DND-41 (cell line): ENCODE data around the gene AMZ2.
"Not testable (repeated sequence)": the region's sequence is repeated elsewhere in the genome, so short reads cannot be mapped to it uniquely, and the experiment has no call there.

Experiments
- ATAC-seq: fragments of 200-7000 bp; cut with Tn5 transposase; 3 replicates; pipeline ENCODE4 v1.9.1; 2021; ENCODE audit warnings: low read depth; ENCODE audit not compliant: insufficient read depth
- DNase-seq: peaks from one replicate; pipeline ENCODE4 v3.0.0-alpha.2; 2020
- H2AFZ ChIP-seq: 2 replicates; pipeline ENCODE4 v1.6.0; 2012; ENCODE audit warnings: low read depth, low read length
- H3K27ac ChIP-seq: 2 replicates; pipeline ENCODE4 v1.5.1; 2012; ENCODE audit warnings: low read length, inconsistent platforms
- H3K27me3 ChIP-seq: fragments of 200-600 bp; sonication (generic); 2 replicates; pipeline ENCODE4 v1.6.0; 2012; ENCODE audit warnings: low read length, mild to moderate bottlenecking, inconsistent platforms; ENCODE audit not compliant: insufficient read depth, poor library complexity
- H3K36me3 ChIP-seq: 2 replicates; pipeline ENCODE4 v1.5.1; 2012; ENCODE audit warnings: low read length, inconsistent platforms; ENCODE audit not compliant: insufficient read depth
- H3K4me1 ChIP-seq: 2 replicates; pipeline ENCODE4 v1.5.1; 2012; ENCODE audit warnings: mild to moderate bottlenecking, low read length; ENCODE audit not compliant: insufficient read depth
- H3K4me2 ChIP-seq: 2 replicates; pipeline ENCODE4 v1.6.0; 2012; ENCODE audit warnings: mild to moderate bottlenecking, moderate library complexity, low read length, inconsistent platforms; ENCODE audit not compliant: insufficient read depth
- H3K4me3 ChIP-seq, 2 experiments: fragments of 200-600 bp in 1 of 2; shearing (Covaris generic) in 1 of 2; 2 replicates each; pipeline ENCODE4 v1.5.1; 2012 to 2016; ENCODE audit warnings: inconsistent platforms in 2 of 2, low read length in 2 of 2, mild to moderate bottlenecking in 2 of 2, low read depth in 1 of 2, moderate library complexity in 1 of 2
- H3K79me2 ChIP-seq: 2 replicates; pipeline ENCODE4 v1.6.0; 2012; ENCODE audit warnings: low read length, inconsistent platforms; ENCODE audit not compliant: insufficient read depth
- H3K9ac ChIP-seq: 2 replicates; pipeline ENCODE4 v1.6.0; 2012; ENCODE audit warnings: low read depth, mild to moderate bottlenecking, inconsistent platforms, low read length, moderate library complexity
- H3K9me3 ChIP-seq: 2 replicates; pipeline ENCODE4 v1.5.1; 2012; ENCODE audit warnings: low read length, moderate library complexity, mild to moderate bottlenecking, inconsistent platforms; ENCODE audit not compliant: insufficient read depth, severe bottlenecking
- H4K20me1 ChIP-seq: 2 replicates; pipeline ENCODE4 v1.6.0; 2012; ENCODE audit warnings: low read length; ENCODE audit not compliant: insufficient read depth
- EZH2 ChIP-seq: IDR thresholded peaks from 3 replicates; pipeline ENCODE4 v1.6.1; 2012; ENCODE audit warnings: borderline replicate concordance, low read depth, mild to moderate bottlenecking, moderate library complexity, low read length, inconsistent platforms; ENCODE audit not compliant: severe bottlenecking
- TF ChIP-seq, protein P1 (sequence below): IDR thresholded peaks from 2 replicates; pipeline ENCODE4 v1.5.1; 2012; ENCODE audit warnings: borderline replicate concordance, low read length, moderate library complexity, mild to moderate bottlenecking; ENCODE audit not compliant: poor library complexity, severe bottlenecking; ENCODE audit errors: extremely low read depth

AMZ2 gene

DNA sequence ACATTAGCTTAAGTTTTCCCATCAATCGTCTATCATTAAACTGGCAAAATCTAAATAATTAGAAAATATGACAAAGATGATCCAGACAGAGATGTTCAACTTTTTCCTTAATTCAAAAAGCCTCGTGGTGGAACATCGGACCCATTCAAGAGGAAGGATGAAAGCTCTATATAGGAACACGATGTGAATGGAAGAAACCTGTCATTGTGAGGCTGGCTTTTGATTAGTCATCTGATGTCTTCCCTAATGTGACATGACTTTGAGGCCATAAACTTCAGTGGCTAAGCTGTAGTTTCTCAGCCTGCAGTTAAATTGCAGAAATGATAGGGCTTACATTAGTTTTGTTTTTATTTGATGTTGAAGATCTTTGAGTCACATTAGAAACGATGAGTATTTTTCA lies 1.0 kb downstream of the AMZ2 start:
- peak overlapping the region; percentile 81 for H3K9ac ChIP-seq
- TF ChIP-seq, protein P1, sequence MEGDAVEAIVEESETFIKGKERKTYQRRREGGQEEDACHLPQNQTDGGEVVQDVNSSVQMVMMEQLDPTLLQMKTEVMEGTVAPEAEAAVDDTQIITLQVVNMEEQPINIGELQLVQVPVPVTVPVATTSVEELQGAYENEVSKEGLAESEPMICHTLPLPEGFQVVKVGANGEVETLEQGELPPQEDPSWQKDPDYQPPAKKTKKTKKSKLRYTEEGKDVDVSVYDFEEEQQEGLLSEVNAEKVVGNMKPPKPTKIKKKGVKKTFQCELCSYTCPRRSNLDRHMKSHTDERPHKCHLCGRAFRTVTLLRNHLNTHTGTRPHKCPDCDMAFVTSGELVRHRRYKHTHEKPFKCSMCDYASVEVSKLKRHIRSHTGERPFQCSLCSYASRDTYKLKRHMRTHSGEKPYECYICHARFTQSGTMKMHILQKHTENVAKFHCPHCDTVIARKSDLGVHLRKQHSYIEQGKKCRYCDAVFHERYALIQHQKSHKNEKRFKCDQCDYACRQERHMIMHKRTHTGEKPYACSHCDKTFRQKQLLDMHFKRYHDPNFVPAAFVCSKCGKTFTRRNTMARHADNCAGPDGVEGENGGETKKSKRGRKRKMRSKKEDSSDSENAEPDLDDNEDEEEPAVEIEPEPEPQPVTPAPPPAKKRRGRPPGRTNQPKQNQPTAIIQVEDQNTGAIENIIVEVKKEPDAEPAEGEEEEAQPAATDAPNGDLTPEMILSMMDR: no peak
- TF ChIP-seq EZH2: no peak
- H3K27me3 ChIP-seq: no peaks in the 10 kb centered on the region
- ATAC-seq (no peak), DNase-seq (no peak)
- peak overlapping the region in 1 of 2 experiments; percentile 69; a peak in 2 of 4 replicates for H3K4me3 ChIP-seq
- H3K36me3 ChIP-seq: peaks cover 21% of the 10 kb centered on the region
- peaks cover 31% of the 10 kb centered on the region for H3K79me2 ChIP-seq
- H3K4me2 ChIP-seq: peak overlapping the region; percentile 87
- H3K27ac ChIP-seq: peak overlapping the region; percentile 93
- H3K4me1 ChIP-seq: peaks cover 51% of the 10 kb centered on the region
- no peaks in the 10 kb centered on the region for H3K9me3 ChIP-seq
- no peaks in the 10 kb centered on the region for H4K20me1 ChIP-seq
- H2AFZ ChIP-seq: no peak overlapping the region

DNA sequence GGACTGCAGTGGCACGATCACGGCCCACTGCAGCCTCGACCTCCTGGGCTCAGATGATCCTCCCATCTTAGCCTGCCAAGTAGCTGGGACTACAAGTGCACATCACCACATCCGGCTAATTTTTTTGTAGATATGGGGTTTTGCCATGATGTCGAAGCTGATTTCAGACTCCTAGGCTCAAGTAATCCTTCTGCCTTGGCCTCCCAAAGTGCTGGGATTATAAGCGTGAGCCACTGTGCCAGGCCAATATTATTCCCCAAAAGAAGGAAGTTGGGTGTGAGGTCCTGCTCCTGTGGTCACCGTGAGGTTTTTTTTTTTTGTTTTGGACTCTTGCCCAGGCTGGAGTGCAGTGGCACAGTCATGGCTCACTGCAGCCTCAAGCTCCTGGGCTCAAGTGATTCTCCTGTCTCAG lies 1.5 kb downstream of the AMZ2 start:
- Histone ChIP-seq H3K9me3 (no peaks in the 10 kb centered on the region), H4K20me1 (no peaks in the 10 kb centered on the region), H3K9ac (peak overlapping the region; percentile 81; the same call in 1 of the 2 replicates), H3K27ac (peak overlapping the region; percentile 47; the same call in 1 of the 2 replicates), H3K4me2 (peak overlapping the region; percentile 87), H3K4me1 (peaks cover 56% of the 10 kb centered on the region), H3K4me3 (no peak overlapping the region), H3K27me3 (no peaks in the 10 kb centered on the region), H3K79me2 (peaks cover 35% of the 10 kb centered on the region), H3K36me3 (peaks cover 26% of the 10 kb centered on the region), H2AFZ (no peak overlapping the region)
- ATAC-seq (no peak), DNase-seq (no peak)
- TF ChIP-seq EZH2: no peak
- TF ChIP-seq, protein P1: no peak

DNA sequence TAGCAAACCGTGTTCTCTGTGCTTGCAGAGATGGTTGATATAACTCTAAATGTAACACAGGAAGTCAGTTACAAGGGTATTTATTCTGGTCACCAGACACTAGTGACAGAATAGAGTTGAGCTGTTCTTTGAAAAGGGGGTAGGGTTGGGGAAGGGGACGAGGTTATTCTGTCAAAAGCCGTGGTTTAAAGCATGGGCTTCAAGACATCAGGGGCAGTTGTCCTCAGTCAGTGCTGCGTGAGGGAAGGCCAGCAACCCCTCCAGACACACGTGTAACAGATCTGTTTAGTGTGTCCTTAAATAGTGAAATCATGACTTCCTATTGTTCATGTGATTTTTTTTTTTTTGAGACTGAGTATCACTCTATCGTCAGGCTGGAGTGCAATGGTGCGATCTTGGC lies 5.6 kb downstream of the AMZ2 start:
- ATAC-seq (peak; percentile 72), DNase-seq (peak; percentile 27)
- not testable (repeated sequence) for H3K9me3 ChIP-seq, H3K27me3 ChIP-seq, H4K20me1 ChIP-seq, H2AFZ ChIP-seq, H3K4me3 ChIP-seq
- peaks cover 41% of the 10 kb centered on the region for H3K36me3 ChIP-seq
- H3K27ac ChIP-seq: peak overlapping the region; percentile 80
- peak overlapping the region; percentile 25; the same call in 1 of the 2 replicates for H3K4me2 ChIP-seq
- peaks cover 17% of the 10 kb centered on the region for H3K79me2 ChIP-seq
- H3K4me1 ChIP-seq: peaks cover 86% of the 10 kb centered on the region
- peak overlapping the region; percentile 35 for H3K9ac ChIP-seq

DNA sequence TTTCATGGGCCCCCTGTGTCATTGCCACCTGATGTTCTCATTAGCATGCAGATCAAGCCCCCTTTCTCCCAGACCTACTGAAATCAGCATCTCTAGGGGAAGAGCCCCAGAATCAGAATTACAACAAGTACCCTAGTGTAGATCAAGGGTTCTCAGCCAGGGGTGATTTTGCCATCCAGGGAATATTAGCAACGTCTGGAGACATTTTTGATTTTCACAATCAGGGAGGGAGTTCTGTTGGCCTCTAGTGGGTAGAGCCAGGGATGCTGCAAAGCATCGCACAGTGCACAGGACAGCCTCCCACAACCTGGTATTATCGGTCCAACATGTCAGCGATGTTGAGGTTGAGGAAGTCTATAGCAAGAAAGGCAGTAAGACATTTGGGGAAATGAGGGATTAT lies 7.3 kb downstream of the AMZ2 start:
- DNase-seq (no peak), ATAC-seq (no peak)
- TF ChIP-seq, protein P1: peak; percentile 22
- no peak for TF ChIP-seq EZH2
- Histone ChIP-seq H4K20me1 (no peaks in the 10 kb centered on the region), H3K79me2 (peaks cover 3% of the 10 kb centered on the region), H3K4me2 (peak overlapping the region; percentile 20), H3K27ac (peak overlapping the region; percentile 80), H2AFZ (no peak overlapping the region), H3K4me1 (peaks cover 86% of the 10 kb centered on the region), H3K27me3 (no peaks in the 10 kb centered on the region), H3K36me3 (peaks cover 33% of the 10 kb centered on the region), H3K9ac (peak overlapping the region; percentile 20; the same call in 1 of the 2 replicates), H3K4me3 (no peak overlapping the region), H3K9me3 (no peaks in the 10 kb centered on the region)
